GM19395 (cell line): Measurements from ENCODE around the gene CNTN5.
"Not testable (repeated sequence)": the region's sequence is repeated elsewhere in the genome, so short reads cannot be mapped to it uniquely, and the experiment has no call there.

ENCODE experiments used
- ATAC-seq: cut with Tn5 transposase; IDR thresholded peaks from one replicate; pipeline ENCODE4 v1.9.1; 2021; ENCODE audit warnings: mild to moderate bottlenecking, moderate library complexity; ENCODE audit not compliant: unreplicated experiment

The CNTN5 gene

GRCh38 chr11:100177651-100178050 lies 1156.9 kb downstream of the CNTN5 start:
- no peak for ATAC-seq

- ATAC-seq, result no peak
Measured at GRCh38 chr11:100182350-100182749, 1161.6 kb downstream of the CNTN5 start.

DNA sequence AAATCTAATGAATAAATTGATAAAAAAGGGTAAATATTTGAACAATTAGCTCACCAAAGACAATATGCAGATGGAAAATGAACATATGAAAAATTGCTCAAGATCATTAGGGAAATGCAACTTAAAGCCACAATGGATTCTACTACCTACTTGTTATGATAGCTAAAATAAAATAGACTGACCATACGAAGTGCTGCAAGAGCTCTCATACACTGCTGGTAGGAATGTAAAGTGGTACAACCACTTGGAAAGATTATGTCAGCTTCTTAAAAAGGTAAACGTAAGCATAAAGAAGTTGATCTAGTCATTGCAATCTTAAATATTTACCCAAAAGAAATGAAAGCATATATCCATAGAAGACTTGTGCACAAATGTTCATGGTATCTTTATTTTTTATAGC lies 1162.2 kb downstream of the CNTN5 start:
- no peak for ATAC-seq

DNA sequence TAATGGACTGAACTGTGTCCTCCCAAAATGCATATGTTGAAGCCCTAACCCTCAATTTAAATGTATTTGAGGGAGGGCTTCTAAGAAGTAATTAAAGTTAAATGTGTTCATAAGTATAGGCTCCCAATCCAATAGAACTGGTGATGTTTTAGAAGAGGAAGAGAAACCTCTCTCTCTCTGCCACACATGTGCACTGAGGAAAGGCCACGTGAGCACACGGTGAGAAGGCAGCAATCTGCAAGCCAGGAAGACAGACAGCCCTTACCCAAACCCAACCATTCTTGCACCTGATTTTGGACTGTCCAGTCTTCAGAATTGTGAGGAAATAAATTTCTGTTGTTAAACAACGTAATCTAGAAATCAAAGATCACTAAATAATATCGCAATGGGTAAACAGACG lies 1164.8 kb downstream of the CNTN5 start:
- ATAC-seq, result no peak

- ATAC-seq, result no peak
Measured at GRCh38 chr11:100188137-100188783, 1167.5 kb downstream of the CNTN5 start.

DNA sequence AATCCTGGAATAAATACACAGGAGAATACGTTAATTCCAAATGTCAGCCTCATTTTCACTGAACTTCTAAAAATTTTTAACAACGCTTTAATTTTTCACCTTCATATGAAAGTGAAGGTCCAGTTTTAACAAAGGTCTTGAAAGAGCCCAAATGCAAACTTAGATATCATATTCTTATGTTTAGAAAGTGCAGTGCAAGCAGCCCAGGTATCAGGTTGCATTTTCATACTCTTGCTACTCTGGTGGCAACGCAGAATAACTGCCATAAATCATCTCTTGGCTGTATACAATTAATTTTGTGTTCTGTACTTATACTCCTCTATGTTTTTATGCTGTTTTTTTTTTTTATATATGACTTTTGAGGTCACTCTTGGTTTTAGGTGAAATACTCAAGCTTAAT lies 1169.6 kb downstream of the CNTN5 start:
- ATAC-seq, result no peak

GRCh38 chr11:100192181-100192580 lies 1171.4 kb downstream of the CNTN5 start:
- no peak for ATAC-seq

- no peak for ATAC-seq
Measured at GRCh38 chr11:100203789-100204188, 1183.0 kb downstream of the CNTN5 start.

DNA sequence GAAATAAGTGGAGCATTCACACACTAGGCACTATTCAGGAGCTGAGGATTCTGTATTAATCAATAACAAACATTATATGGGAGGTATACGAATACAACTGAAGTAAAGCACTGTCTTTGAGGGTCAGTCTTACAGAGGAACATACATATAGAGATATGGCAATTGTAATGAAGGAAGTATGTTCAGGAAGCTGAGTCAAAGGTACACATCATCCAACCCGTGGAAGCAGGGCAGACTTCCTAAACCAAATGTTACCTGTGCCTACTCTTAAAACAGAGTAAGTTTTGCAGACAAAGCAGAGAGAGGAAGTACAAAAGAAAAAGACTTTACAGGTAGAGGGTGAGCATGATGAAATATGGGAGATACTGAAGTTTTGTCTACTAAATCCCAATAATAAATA lies 1185.2 kb downstream of the CNTN5 start:
- ATAC-seq, result no peak

DNA sequence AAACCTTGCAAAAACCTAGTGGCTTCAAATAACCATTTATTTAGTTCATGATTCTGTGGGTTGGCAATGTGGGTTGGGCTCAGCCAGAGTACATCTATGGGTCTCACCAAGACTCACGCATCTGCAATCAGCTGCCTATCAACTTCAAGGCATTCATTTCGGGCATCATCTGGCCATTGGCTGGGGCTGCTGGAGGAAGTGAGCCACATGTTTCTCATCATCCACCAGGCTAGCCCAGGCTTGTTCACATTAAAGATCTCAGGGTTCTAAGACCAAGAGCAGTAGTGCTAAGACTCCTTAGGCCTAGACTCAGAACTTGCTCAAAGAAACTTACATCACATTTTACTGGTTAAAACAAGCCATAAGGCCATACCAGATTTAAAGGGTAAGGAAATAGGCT lies 1187.5 kb downstream of the CNTN5 start:
- no peak for ATAC-seq

GRCh38 chr11:100214791-100215190 lies 1194.0 kb downstream of the CNTN5 start:
- ATAC-seq, result no peak

- ATAC-seq, result no peak
Measured at GRCh38 chr11:100220801-100221200, 1200.1 kb downstream of the CNTN5 start.

- no peak for ATAC-seq
Measured at GRCh38 chr11:100221791-100222190, 1201.0 kb downstream of the CNTN5 start.

DNA sequence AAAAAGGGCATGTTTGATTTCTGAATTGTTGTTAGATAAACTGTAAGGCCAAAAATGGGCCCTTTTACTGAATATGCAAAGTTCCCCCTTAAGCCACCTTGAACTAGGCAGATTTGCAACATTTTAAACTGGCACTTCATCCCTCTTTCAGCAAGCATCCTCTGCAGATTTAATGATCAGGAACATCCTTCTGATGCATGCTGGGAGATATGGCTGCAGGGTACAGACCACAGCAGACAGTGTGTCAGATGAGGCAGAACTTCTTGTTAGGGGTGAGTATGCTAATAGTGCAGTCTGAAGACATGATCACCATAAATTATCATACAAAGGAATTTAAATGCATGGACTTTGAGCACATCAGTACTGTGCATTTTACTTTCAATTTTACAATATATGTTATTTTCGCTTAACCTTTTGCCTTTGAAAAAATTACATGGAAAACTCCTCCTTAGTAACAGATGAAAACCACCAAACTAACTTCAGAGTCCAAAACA lies 1203.8 kb downstream of the CNTN5 start:
- ATAC-seq, result no peak

DNA sequence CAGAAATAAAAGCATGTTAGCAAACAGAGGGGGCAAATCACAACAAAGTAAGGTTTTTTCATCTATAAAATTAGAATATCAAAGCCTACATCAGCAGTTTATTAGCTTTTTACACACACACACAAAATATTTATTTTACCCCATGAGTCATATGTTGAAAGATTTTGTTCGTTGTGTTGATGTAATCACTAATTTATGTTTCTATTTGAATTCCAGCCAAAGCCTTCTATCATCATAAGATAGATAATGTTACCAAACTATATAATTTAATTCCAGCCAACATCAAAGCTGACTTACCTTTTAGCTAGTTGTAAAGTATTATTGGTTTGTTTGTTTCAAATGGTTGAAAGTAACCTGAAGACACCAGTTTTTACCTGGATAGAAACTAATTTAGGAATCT lies 1208.3 kb downstream of the CNTN5 start:
- no peak for ATAC-seq

GRCh38 chr11:100232006-100232405 lies 1211.3 kb downstream of the CNTN5 start:
- ATAC-seq, result no peak

DNA sequence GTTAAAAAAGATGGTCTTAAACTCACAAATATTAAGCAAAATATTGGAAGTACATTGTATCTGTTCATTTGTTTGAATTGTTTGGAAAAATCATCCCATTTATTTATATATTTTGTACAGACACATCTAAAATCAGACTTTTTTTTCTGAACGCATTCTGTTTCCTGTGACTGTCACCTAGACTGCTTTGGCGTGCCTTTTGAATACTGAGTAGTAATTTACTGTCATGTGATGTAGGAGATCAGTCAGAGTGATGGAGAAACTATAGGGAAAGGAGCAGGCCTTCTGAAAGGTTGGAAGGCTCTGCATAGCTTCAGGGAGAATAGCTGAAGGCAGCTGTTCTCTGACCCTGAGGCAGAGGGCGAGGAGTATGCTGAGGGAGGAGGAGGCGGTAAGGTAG lies 1214.3 kb downstream of the CNTN5 start:
- no peak for ATAC-seq

GRCh38 chr11:100240025-100240539 lies 1219.3 kb downstream of the CNTN5 start:
- no peak for ATAC-seq

- ATAC-seq, result no peak
Measured at GRCh38 chr11:100247704-100248103, 1227.0 kb downstream of the CNTN5 start.

DNA sequence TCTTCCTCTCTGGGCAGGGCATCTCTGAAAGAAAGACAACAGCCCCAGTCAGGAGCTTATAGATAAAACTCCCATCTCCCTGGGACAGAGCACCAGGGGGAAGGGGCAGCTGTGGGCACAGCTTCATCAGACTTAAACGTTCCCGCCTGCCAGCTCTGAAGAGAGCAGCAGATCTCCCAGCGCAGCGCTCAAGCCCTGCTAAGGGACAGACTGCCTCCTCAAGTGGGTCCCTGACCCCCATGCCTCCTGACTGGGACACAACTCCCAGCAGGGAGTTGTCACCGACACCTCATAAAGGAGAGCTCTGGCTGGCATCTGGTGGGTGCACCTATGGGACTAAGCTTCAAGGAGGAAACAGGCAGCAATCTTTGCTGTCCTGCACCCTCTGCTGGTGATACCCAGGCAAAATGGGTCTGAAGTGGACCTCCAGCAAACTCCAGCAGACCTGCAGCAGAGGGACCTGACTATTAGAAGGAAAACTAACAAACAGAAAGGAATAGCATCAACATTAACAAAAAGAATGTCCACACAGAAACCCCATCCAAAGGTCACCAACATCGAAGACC lies 1236.6 kb downstream of the CNTN5 start:
- not testable (repeated sequence) for ATAC-seq

GRCh38 chr11:100269516-100269915 lies 1248.8 kb downstream of the CNTN5 start:
- no peak for ATAC-seq

DNA sequence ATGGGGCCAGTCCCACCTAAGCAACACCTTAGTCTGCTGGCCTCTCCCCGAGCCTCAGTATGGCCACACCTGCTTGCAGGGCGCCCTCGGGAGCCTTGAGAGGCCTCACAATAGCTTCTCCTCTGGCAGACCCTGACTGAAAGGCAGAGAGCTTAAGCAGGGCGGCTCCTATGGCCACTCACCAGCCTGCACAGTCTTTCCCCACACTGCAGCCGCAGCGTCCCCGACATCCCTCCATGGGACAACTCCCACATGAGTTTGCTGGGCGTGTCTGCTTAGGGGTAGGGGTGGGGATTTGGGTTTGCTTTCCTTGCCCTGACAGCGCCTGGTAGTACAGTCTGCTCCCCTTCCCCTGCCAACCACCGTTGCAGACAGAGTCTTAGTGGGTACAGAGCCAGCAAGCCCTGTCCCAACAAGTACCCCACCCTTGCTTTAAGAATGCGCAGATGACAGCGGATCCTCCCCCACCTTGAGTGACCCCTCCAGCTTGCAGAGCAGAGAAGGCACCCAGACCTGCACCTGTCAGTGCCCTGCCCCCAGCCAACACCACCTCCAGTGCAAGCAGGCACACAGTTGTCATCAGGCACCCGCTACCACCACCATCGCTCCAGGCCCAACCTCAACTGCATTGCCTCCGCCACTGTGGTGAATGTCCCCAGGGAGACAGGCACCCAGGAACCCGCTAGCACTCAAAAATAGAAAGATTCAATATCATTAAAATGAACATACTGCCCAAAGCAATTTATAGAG lies 1252.5 kb downstream of the CNTN5 start:
- ATAC-seq, result no peak
